Astrocyte of the spinal cord (primary cell): Measurements from ENCODE around the gene ZNF710.

ENCODE experiments used
- DNase-seq: peaks from one replicate; pipeline ENCODE4 v3.0.0; 2011; ENCODE audit warnings: low read depth, low spot score
- H3K4me3 ChIP-seq: 2 replicates; pipeline ENCODE4 v1.5.1; 2011; ENCODE audit warnings: low read depth, mild to moderate bottlenecking, low read length, moderate library complexity
- CTCF ChIP-seq: IDR thresholded peaks from 2 replicates; pipeline ENCODE4 v1.5.1; 2012; ENCODE audit warnings: low read depth, mild to moderate bottlenecking, low read length, inconsistent platforms
- in situ Hi-C: cut with HindIII; loops from 2 replicates; pipeline ENCODE4 v1.10.0; 2017; ENCODE audit warnings: low sequenced_read_pairs

The ZNF710 gene

GRCh38 chr15:90126596-90127435 lies 125.7 kb downstream of the ZNF710 start:
- no peak for DNase-seq
- in situ Hi-C loops: no loop called here
- H3K4me3 ChIP-seq: no peak overlapping the region
- no peak for TF ChIP-seq CTCF

- no peak for TF ChIP-seq CTCF
- DNase-seq: no peak
- in situ Hi-C loops: no loop called here
- no peak overlapping the region for H3K4me3 ChIP-seq
Measured at GRCh38 chr15:90130291-90130690, 129.2 kb downstream of the ZNF710 start.
